Measurements from ENCODE around the gene PRKRA.

DNA sequence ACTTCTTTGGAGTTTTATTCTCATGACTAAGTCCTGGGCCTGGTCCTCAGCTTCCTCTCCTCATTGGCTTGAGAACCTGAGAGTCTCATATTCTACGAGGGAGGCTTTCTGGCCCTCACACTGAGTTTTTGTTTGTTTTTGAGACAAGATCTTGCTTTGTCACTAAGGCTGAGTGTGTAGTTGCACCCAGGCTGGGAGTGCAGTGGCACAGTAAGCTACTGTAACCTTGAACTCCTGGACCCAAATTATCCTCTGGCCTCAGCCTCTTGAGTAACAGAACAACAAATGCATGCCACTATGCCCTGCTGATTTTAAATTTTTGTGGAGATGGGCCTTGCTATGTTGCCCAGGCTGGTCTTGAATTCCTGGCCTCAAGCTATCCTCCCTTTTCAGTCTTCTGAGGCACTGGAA, 22.6 kb downstream of the PRKRA start:
- TF ChIP-seq, protein P1, sequence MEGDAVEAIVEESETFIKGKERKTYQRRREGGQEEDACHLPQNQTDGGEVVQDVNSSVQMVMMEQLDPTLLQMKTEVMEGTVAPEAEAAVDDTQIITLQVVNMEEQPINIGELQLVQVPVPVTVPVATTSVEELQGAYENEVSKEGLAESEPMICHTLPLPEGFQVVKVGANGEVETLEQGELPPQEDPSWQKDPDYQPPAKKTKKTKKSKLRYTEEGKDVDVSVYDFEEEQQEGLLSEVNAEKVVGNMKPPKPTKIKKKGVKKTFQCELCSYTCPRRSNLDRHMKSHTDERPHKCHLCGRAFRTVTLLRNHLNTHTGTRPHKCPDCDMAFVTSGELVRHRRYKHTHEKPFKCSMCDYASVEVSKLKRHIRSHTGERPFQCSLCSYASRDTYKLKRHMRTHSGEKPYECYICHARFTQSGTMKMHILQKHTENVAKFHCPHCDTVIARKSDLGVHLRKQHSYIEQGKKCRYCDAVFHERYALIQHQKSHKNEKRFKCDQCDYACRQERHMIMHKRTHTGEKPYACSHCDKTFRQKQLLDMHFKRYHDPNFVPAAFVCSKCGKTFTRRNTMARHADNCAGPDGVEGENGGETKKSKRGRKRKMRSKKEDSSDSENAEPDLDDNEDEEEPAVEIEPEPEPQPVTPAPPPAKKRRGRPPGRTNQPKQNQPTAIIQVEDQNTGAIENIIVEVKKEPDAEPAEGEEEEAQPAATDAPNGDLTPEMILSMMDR (IDR thresholded peaks at IDR 0.05), result no peak
- TF ChIP-seq POLR2A (IDR thresholded peaks at IDR 0.05) (no peak), POLR2AphosphoS5 (IDR thresholded peaks at IDR 0.05) (no peak)

All from breast epithelium (tissue), 3 donors.